Activated effector memory CD4-positive, alpha-beta T cell treated with anti-CD3 and anti-CD28 coated beads, Interleukin-2, amount 50 U/mL, for 16 hours (primary cell): ENCODE measurements around the gene SEC11C.
"Not testable (repeated sequence)": the region's sequence is repeated elsewhere in the genome, so short reads cannot be mapped to it uniquely, and the experiment has no call there.

Experiments used
- DNase-seq: peaks from one replicate; pipeline ENCODE4 v3.0.0-alpha.2; 2020

SEC11C gene

DNA sequence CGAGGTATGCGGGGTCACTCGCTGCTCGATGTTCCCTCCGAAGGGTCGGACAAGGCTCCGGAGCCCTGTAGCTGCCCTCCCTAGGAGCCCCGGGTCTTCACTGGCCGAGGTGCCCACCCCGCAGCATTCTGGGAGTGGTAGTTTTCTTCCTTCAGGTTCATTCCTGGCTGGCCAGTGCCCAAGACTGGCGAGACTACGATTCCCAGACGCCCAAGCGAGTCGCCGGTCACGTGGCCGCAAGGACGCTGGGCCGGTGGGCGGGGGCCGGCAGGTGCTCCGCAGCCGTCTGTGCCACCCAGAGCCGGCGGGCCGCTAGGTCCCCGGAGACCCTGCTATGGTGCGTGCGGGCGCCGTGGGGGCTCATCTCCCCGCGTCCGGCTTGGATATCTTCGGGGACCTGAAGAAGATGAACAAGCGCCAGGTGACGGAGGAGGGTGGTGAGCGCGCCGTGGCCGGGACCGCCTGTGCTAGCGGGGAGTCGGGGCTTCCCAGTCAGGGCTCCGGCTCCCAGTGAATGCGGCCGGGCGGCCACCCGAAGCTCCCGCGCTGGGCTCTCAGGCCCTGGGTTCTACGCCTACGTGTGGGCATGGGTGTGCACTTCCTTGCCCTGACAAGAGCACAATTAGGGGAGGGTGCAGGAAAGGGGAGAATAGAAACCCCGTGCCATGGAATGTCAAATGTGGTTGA is at the start of gene SEC11C:
SEC11C (plus strand) TSS at position 270 of the 687 bp plus-strand sequence; CDS start at position 335, 65 bp downstream.
- peak; percentile 99 for DNase-seq

DNA sequence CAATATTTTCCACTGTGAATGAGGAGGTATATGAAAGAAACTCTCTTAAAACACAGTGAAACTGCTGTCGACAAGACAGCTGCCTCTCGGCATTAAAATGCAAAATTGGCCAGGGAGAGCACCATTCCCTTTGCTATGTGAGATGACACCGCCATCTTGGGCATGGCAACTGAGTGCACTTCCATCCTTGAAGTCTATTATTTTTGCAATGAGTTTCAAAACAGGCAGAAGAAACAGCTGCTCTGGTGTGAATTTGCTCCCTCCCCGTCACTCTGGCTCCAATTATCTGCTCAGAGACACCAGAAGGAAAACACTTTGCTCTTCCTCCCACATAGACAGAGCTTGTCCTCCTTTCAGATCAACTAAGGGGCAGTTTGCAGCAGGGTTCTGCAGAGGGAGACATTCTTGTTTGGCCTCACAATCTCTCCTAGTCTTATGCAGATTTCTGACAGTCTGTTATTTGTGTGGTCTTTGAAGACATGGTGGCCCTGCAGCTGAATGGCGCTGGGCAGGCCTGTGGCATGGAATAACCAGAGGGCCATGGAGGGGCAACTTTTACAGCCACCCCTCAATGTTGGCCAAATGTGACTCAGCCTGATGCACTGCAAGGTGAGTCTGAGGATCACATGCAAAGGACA is 48.6 kb upstream of the SEC11C start:
- DNase-seq = no peak

DNA sequence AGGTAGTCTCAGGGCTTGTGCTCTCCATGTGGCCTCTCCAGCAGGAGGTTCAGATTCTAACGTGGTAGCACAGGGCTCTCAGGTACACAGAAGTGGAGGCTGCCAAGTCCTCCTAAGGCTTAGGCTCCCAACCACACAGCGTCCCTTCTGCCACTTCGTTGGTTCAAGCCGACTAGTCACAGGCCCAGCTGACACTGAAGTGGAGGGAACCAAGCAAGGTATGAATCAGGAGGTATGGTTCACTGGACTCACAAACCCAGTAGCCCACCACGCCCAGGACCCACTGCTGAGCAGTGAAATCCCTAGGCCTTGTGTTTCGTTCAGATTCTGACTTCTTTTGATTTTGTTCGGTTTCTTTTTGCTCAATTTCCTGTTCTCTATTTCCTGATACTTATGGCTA is 46.0 kb upstream of the SEC11C start:
- no peak for DNase-seq

DNA sequence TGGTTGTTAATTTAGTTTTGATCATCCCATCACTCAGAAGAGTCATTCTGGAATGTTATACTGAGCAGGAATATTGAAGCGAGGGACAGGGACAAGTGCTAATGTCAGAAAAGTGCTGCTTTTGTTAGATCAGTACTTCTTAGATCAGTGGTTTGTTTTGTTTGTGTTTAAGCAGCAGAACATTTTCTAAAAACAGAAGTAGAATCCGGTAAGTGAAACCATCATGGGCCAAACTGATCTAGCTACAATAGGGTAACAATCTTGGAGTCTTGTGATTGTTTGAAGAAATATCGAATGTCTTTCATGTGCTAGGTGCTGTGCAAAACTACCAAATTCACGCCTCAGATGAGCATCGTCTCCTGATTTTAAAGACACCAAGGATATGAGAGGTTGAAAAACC is 45.1 kb upstream of the SEC11C start:
- no peak for DNase-seq

DNA sequence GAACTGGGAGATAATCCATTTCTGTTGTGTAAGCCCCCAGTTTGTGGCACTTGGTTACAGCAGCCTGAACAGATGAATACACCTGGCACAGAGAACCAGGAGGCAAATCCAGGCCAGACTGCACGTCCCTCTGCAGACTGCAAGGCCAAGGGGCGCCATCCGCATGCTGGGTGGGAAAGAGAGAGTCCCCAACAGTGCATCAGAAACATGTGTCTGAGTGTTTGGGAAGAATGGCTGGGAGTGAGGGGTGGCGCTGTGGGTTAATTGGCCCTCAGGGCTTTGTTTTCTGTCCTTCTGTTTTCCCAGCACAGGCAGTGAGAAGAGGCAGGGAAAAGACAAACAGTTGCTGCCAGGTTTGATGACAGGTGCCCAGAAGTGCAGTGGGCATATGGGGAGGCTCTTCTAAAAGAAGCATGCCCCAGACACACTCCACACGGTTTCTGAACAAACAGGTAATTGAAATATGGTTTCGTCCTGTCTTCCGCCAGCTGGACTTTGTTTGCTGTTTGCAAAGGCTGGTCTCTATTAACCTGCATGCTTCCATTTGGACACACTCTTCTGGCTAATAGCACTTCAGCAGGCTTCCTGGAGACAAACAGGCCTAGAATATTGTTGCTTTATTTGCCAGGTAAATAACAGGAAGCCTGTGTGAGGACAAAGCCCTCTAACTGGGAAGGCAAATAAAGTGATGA is 43.4 kb upstream of the SEC11C start:
- DNase-seq = no peak

DNA sequence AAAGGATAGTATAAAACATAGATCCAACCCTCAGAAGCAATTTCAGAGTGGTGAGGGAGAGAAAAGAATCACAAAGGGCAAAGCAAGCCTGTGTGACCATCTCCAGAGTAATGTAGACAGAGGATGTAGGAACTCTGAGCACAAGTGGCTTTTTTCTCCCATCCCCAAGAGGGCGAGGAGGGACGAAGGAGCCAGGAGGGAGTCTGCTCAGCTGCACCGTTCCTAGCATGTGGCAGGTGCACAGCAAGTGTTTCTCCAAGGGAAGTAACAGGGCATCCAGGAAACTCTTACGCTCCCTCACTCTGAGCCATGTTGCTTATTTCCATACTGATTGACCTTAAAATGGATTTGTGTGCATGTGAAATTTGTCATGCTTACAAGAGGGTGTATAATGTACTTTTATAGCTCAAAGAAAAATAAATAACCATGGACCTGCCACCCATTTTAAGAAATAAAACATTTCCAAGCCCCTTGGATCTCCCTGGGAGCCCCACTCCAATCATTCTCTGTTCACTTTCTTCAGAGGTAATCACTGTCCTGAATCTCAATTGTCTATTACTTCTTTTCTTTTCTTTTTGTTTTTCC is 37.8 kb upstream of the SEC11C start:
- no peak for DNase-seq

DNA sequence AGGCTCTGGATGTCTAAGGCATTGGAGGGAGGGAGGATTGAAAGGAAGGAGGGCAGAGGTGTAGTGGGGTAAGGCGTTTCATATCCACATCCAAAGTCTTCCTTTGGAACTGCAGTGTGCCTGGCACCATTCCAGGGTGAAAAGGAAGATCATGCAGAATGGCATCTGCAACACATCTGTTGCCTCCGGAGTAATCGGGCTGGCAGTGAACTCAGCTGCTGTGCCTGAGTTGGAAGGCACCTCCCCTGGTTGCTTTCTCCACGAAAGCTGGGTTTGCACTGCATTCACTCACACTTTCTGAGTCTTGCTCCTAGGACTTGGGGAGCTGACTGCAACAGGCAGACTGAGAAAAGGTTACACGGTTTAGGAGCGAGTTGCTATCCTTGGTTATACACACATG is 30.3 kb upstream of the SEC11C start:
- DNase-seq = no peak

DNA sequence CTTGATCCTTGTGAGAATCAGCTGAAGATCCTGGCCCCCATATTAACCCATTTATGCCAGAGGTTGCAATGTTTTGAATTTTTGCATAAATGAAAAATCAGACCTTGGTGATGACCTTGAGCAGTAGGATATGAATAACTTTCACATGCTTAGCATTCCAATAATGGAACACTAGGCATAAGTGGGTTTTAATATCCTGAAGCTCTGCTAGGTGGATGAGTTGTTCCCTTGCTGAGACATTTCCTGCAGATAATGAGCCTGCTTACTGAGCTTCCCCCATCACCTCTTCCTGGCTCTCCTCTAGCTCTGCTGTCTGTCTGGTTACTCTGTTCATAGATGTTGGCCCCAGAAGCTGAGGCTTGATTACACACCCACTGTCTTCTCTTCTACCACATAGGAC is 25.5 kb upstream of the SEC11C start:
- DNase-seq = no peak

DNA sequence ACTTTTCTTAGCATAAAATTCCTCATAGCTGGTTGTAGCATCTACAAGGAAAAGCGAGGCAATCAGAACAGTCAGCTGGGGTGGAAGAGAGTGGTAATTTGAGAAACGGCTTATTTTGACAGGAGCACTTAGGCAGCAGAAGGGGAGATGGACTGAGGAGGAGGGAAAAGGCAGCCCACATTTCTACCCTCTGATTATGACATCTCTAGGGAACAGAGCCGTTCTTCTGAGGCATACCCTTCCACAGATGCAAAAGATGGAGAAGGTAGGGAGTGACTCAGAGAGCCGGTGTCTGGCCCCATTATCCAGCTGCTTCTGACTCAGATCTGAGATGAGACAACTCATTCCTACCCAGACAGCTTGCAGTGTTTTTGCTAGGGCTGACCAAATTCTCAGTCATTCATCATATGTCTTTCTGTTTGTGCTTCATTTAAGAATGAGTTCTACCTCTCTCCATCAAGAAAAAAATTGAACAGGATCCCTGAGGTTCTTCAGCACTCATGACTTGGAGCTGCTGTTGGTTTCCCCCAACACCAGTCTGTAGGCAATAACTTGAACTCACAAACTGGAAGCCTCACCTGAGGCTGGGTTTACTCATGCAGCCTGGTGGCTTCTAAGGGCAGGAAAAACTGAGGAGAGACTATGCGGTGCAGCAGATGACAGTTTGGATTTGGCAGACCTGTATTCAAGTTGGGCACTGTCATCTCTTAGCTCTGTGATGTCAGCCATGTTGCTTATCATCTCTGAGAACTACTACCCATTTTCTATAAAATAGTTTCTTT is 15.9 kb upstream of the SEC11C start:
- DNase-seq = no peak

DNA sequence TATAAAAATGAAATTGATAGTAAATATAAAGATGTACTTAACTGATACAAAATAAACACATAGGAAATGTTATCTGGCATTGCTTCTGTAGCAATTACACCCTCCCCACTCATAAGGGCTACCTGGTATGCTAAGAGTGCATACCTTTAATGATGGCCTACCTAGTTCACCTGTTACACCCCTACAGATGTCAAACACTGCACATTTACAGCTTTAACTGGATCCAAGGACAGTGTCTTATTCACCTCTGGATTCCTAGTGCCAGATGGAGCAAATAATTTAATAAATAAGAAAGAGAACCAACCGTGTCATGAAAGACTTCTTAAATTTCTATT is 15.3 kb upstream of the SEC11C start:
- no peak for DNase-seq

DNA sequence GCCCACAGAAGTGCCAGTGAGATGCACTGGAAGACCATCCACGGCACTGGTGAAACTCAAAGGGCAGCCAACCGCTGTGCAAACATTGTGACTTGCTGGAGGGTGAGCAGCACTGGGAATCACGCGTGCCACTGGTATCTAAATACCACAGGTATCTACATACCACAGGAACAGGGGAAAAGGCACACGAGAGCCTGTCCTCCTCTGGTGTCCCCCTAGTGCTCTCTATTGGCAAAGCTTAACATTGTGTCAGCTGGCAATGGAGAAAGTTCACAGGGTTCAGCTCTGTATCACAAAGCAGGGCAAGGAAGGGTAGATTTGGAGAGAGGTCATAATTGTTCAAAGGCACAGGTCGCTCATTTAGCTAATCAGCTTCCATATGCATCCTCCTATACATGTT is 12.6 kb upstream of the SEC11C start:
- no peak for DNase-seq

DNA sequence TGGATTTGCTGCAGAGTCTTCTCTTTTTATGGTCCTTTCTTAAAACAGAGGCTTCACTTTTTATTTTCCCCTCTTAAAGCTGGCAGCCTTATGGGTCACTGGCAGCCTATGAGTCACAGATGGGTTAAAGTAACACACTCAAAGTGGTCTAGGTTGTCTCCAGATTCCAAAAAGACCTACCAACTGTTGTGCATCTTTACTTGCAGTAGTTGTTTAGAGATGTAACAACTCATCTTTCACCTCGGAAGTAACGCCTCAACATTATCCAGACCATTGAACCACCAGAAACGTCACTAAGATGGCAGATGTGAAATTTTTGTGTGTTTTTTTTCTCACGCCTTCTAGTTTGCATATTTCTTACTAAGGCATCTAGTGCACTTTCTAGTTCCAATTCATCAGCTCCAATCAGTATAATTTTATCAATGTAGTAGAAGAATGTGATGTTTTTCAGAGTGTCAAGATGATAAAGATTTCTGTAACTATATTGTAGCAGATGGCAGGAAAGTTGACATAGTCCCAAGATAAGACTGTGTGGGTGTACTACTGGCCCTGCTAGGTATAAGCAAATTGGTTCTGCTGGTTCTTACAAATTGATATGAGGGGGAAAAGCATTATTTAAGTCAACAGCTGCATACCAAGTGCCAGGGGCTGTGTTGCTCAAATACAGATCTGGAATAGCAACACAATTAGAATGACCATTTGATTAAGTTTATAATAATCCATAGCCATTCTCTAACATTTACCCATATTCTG is 9.6 kb upstream of the SEC11C start:
- no peak for DNase-seq

DNA sequence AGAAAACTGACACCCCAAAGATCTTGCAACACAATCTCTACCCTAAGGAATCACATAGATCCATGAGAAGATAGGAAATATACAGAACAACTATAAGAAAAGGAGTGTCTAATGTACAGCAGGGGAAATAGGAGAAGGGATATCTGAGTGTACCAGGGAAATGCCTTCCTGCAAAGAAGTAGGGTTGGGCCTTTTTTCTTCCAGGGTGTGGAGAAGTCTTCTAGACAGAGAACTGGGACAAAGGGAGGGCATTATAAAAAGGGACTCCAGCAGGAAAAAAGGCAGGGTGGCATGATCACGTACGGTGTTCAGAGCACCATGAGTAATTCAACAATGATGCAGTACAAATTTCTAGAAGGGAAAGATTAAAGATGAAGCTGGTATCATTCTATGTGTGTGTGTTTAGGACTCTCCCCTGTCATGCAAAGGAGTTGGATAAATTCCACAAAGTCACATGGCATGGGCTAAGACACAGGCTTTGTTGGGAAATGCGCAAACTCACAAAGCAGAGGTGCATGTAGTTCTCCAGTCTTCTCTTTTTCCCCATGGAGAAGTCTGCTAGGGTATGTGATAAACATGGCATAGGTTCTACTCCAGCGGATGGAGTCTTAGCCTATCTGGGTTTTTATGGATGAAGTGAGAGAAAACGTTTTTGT is 6.7 kb upstream of the SEC11C start:
- DNase-seq = no peak

DNA sequence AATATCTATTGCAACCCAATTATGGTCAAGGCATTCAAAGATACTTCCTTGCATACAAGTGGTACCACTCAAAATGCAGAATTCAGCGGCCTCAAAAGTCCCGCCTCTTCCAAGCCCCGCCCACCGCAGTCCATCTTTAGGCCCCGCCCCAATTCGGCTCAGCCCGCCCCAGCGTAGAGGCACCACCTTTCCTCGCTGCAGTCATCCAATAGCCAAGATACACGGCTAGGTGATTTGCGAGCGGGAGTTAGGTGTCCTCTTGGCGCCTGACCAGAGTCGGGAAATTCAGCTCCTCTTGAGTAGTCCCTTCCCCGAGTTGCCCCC is 431 bp upstream of the SEC11C start:
- peak; percentile 97 for DNase-seq

DNA sequence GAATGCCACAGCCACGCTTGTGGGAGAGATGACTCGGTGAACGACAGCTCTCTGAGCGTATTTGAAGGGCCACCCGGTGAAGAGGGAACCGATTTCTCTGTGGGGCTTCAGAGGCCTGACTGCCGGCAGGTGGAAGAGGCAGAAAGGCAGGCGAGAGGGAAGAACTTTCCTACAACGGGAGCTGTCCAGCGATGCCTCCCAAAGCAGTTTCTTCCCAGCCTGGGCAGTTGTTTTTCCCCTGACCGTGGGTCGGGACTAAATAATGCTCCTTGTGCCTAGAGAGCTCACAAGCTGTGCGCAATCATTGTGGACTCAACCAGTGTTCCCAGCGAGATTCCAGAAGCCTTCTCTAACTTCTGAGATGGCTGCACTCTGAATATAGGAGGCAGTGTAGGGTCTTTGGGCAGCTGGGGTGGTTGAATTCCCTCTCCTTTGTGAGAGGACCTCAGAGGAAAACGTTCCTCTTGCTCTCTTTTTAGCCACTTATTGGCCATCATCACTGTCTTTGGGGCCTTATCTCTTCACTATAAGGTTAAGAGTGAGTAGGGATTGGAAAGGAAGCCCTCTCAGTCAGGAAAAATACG is 710 bp downstream of the SEC11C start:
- DNase-seq = no peak

DNA sequence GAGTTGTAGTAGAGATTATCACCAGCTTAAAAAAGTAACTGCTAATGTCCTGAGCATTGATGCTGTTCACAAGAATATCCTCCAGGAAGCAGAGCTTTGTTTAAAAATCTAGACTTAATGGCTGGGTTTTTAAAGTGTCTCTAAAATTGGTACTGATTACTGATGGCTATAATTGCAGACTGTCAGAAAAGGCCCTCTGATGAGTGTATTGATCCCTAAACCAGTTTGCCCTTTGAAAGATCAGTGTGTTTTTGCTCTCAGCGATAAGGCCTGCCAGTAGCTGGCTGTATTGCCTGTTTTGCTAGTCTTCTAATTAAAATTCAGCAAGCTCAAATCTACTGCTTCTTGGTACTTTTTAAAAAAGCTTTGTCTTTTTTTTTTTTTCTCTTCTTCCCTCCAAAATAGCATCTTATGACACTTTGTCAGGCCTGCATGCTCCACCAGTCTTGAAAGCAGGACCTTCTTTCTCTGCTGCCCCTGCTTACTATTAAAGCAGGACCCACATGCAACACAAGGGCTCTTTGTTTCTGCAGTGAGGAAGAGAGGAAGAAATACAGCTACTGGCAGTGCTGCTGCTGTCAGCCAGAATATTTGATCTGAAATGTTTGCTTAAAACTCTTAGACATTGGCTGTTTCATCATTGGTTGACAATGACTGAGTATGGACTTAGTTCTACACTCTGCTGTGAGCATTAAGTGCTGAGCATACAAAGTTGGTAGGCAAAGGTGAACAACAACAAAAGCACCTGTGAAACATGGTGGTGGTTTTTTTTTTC is 1.8 kb downstream of the SEC11C start:
- no peak for DNase-seq

DNA sequence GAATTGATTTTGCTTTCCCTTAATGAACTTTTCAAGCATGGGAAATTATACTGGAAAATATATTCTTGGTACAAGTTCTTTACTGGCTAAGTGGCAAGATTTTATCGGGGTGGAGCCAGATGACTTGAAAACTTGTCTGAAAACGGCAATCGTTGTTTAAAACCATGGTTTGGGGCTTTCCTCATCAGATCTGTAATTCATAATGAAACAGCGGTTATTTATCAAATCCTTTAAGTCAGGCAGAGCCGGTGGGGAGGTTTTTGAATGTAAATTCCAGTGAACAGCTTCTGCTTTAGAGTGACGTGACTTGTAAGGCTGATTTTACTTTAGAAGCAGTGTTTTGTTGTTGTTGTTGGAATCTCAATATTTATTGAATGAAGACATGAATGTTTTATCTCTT is 2.6 kb downstream of the SEC11C start:
- DNase-seq = peak; percentile 65

DNA sequence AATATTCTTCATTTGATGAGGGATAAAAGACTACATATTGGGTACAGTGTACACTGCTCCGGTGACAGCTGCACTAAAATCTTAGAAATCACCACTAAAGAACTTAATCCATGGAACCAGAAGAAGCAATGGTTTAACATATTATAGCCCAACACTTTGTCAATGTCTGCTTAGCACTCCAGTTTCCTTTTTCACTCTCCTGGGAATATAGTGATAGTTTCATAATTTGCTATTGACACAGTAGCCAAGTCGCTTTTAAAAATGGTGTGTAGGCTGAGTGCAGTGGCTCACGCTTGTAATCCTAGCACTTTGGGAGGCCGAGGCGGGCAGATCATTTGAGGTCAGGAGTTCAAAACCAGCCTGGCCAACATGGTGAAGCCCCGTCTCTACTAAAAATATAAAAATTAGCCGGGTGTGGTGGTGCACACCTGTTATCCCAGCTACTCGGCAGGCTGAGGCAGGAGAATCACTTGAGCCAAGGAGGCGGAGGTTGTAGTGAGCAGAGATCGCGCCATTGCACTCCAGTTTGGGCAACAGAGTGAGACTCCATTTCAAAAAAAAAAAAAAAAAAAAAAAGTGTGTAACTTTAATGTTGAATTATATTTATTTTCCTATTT is 3.2 kb downstream of the SEC11C start:
- not testable (repeated sequence) for DNase-seq

DNA sequence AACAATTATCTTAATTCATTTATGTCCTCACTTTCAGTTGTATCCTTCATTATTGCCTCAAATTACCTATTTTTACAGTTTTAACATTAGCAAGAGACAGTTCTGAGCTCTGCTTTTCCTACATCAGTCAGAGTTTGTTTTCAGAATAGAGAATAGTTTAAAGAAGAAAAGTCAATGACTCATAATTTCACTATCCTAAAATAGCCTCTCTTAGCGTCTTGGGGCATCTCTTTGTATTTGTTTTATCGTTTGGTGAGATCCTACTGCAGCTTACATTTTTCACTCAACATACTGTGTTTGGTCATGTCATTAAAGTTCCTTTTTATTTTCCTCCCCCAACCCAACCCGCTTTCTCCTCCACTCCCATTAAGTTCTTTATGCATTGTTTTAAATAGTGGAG is 3.8 kb downstream of the SEC11C start:
- DNase-seq = no peak

DNA sequence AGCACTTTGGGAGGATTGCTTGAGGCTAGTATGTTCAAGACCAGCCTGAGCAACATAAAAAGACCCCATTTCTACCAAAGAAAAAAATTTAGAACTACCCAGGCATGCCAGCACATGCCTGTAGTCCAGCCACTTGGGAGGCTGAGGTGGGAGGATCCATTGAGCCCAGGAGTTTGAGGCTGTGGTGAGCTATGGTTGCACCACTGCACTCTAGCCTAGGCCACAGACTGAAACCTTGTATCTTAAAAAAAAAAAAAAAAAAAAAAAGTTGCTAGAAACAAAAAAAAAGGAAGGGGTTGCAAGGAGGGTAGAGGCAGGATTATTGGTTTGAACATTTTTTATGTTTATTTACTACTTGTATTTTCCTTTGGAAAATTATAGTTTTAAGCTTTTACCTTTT is 4.8 kb downstream of the SEC11C start:
- DNase-seq = no peak
